NCI-H2029 treated with DMSO at 0.1 percent for 48 hours (cell line): ENCODE results near the gene DLG4.
"Not testable (repeated sequence)": the region's sequence is repeated elsewhere in the genome, so short reads cannot be mapped to it uniquely, and the experiment has no call there.

Source experiments
- DNase-seq: peaks from one replicate; lab custom pipeline; 2025; lab: John Stamatoyannopoulos, UW

DLG4 gene

GRCh38 chr17:7183433-7184090 lies 36.1 kb downstream of the DLG4 start:
- DNase-seq = no peak

- not testable (repeated sequence) for DNase-seq
Measured at GRCh38 chr17:7182101-7182500, 37.5 kb downstream of the DLG4 start.

GRCh38 chr17:7179317-7180254 lies 40.0 kb downstream of the DLG4 start, which contains the start of gene ASGR1:
Gene ASGR1 (minus strand): TSS chr17:7179370. CDS start chr17:7178563, 807 bp downstream.
- DNase-seq = no peak

- no peak for DNase-seq
Measured at GRCh38 chr17:7178973-7179316, 40.7 kb downstream of the DLG4 start.

- no peak for DNase-seq
Measured at GRCh38 chr17:7177954-7178477, 41.6 kb downstream of the DLG4 start.

GRCh38 chr17:7177191-7177953 lies 42.3 kb downstream of the DLG4 start:
- no peak for DNase-seq

- no peak for DNase-seq
Measured at GRCh38 chr17:7176841-7177190, 42.8 kb downstream of the DLG4 start.

GRCh38 chr17:7176107-7176840 lies 43.4 kb downstream of the DLG4 start:
- DNase-seq = no peak

GRCh38 chr17:7175330-7175733 lies 44.3 kb downstream of the DLG4 start:
- DNase-seq = no peak

- DNase-seq = no peak
Measured at GRCh38 chr17:7174603-7175326, 44.9 kb downstream of the DLG4 start.

GRCh38 chr17:7173687-7174602 lies 45.7 kb downstream of the DLG4 start:
- no peak for DNase-seq

GRCh38 chr17:7172522-7173191 lies 47.0 kb downstream of the DLG4 start:
- not testable (repeated sequence) for DNase-seq

GRCh38 chr17:7169565-7169908 lies 50.1 kb downstream of the DLG4 start:
- not testable (repeated sequence) for DNase-seq

- not testable (repeated sequence) for DNase-seq
Measured at GRCh38 chr17:7168841-7169564, 50.6 kb downstream of the DLG4 start.

GRCh38 chr17:7167832-7168231 lies 51.8 kb downstream of the DLG4 start:
- no peak for DNase-seq

GRCh38 chr17:7166873-7167272 lies 52.8 kb downstream of the DLG4 start:
- no peak for DNase-seq

- not testable (repeated sequence) for DNase-seq
Measured at GRCh38 chr17:7159571-7159970, 60.1 kb downstream of the DLG4 start.

GRCh38 chr17:7158424-7158823 lies 61.2 kb downstream of the DLG4 start:
- not testable (repeated sequence) for DNase-seq
